Transverse colon (tissue), 4 donors: Measurements from ENCODE around the gene SYNE3. TPM values are rescaled to one million over a fixed set of nuclear protein-coding genes. Genes with fewer than 3 reads are reported as not detected.

ENCODE experiments used
- DNase-seq: peaks from one replicate; pipeline ENCODE4 v3.0.0-alpha.2; 2019
- H3K27ac ChIP-seq, 4 donors: fragments of 200-600 bp; sonication (generic); 2 replicates each; pipeline ENCODE4 v1.5.1; 2016 to 2018; ENCODE audit warnings: inconsistent platforms in 4 of 4
- H3K27me3 ChIP-seq: fragments of 200-600 bp; sonication (generic); 2 replicates; pipeline ENCODE4 v1.5.1; 2017; ENCODE audit warnings: inconsistent platforms
- H3K36me3 ChIP-seq, 4 donors: fragments of 200-600 bp; sonication (generic); 2 replicates each; pipeline ENCODE4 v1.5.1; 2017 to 2019; ENCODE audit warnings: inconsistent platforms in 4 of 4
- H3K4me1 ChIP-seq, 4 donors: fragments of 200-600 bp; sonication (generic); 2 replicates each; pipeline ENCODE4 v1.5.1; 2017 to 2020; ENCODE audit warnings: inconsistent platforms in 4 of 4
- H3K4me3 ChIP-seq, 4 donors: fragments of 200-600 bp; sonication (generic); 1 replicate in 1 of 4; 2 replicates in 3 of 4; pipeline versions ENCODE4 v1.5.1 to v1.6.1; 2017 to 2019; ENCODE audit warnings: inconsistent platforms in 4 of 4
- H3K9me3 ChIP-seq, 2 donors: fragments of 200-600 bp; sonication (generic); 2 replicates each; pipeline ENCODE4 v1.5.1; 2017 to 2019; ENCODE audit warnings: inconsistent platforms in 2 of 2
- EP300 ChIP-seq: sonication (generic); formaldehyde crosslinking; IDR thresholded peaks from one replicate; pipeline ENCODE4 v1.6.1; 2017; ENCODE audit warnings: antibody characterized with exemption, low read depth
- POLR2A ChIP-seq: fragments of 450-650 bp; IDR thresholded peaks from one replicate; pipeline ENCODE4 v1.6.1; 2016; ENCODE audit warnings: antibody characterized with exemption, mild to moderate bottlenecking, moderate library complexity
- POLR2AphosphoS5 ChIP-seq, 3 donors: sonication (generic); formaldehyde crosslinking; IDR thresholded peaks; one replicate each; pipeline ENCODE4 v1.6.1; 2016; ENCODE audit warnings: antibody characterized with exemption in 3 of 3
- WGBS, 2 donors: methylation state at CpG; one replicate each; pipeline ENCODE4 v1.1.5; 2018; ENCODE audit warnings: low coverage in 1 of 2; 5-methylcytosine and 5-hydroxymethylcytosine counted together
- in situ Hi-C, 4 donors: fragments of 200-750 bp; cut with MboI; loops; one replicate each; pipeline versions ENCODE4 v1.15.0 to v1.15.1; 2017; ENCODE audit warnings: low sequenced_read_pairs in 3 of 4, low pct_ligation_motif_present in 1 of 4, low pct_unique_long_range_greater_than_20kb in 1 of 4
- intact Hi-C: fragments of 100-400 bp; cut with DNase I; formaldehyde crosslinking; loops from one replicate; pipeline ENCODE4 v1.15.1; 2023; ENCODE audit warnings: low total_unique reads
- total RNA-seq, 4 donors: library from RNA; depleted of rRNA; stranded (reverse); fragments of >200 nt; gene quantifications; one replicate each; pipeline ENCODE4 v1.1.0, GENCODE V29; 2016
- TF ChIP-seq, protein P1 (sequence below), 5 experiments: fragments of 200-600 bp in 3 of 5; fragments of 450-650 bp in 2 of 5; sonication (generic) in 3 of 5; IDR thresholded peaks; 1 replicate in 2 of 5; 2 replicates in 3 of 5; pipeline ENCODE4 v1.5.1; 2016 to 2017; ENCODE audit warnings: antibody characterized with exemption in 5 of 5, inconsistent platforms in 3 of 5, mild to moderate bottlenecking in 2 of 5, moderate library complexity in 1 of 5

SYNE3 gene
- total RNA-seq, 4 donors from 2014 or later: 9.8 to 46.8 (median 13.9) TPM

DNA sequence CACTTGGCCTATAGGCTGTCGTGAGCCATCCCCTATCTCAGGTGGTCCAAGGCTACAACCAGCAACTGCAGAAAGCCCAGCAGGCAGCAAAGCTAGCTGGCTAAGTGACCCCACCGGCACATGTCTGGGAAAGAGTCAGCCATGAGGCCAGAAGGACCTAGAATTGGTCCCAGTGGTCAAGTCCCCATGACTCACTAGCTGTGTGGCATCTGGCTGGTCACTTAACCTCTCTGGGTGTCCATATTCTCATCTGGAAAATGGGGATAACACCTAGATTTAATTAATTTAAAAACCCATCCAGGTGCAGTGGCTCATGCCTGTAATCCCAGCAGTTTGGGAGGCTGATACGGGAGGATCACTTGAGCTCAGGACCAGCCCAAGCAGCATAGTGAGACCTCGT is 37.6 kb downstream of the SYNE3 start:
- in situ Hi-C loops (no loop called here), intact Hi-C loops (no loop called here)
- no peak for TF ChIP-seq POLR2AphosphoS5 (IDR thresholded peaks at IDR 0.05)
- TF ChIP-seq, protein P1, sequence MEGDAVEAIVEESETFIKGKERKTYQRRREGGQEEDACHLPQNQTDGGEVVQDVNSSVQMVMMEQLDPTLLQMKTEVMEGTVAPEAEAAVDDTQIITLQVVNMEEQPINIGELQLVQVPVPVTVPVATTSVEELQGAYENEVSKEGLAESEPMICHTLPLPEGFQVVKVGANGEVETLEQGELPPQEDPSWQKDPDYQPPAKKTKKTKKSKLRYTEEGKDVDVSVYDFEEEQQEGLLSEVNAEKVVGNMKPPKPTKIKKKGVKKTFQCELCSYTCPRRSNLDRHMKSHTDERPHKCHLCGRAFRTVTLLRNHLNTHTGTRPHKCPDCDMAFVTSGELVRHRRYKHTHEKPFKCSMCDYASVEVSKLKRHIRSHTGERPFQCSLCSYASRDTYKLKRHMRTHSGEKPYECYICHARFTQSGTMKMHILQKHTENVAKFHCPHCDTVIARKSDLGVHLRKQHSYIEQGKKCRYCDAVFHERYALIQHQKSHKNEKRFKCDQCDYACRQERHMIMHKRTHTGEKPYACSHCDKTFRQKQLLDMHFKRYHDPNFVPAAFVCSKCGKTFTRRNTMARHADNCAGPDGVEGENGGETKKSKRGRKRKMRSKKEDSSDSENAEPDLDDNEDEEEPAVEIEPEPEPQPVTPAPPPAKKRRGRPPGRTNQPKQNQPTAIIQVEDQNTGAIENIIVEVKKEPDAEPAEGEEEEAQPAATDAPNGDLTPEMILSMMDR (IDR thresholded peaks at IDR 0.05): no peak
- TF ChIP-seq EP300: no peak
- no peak for TF ChIP-seq POLR2A
- Histone ChIP-seq H3K27ac (no peak overlapping the region), H3K36me3 (peaks cover 0 to 14% (median 0%) of the 10 kb centered on the region in 4 donors), H3K9me3 (no peaks in the 10 kb centered on the region), H3K27me3 (no peaks in the 10 kb centered on the region), H3K4me1 (peaks cover 10 to 33% (median 16%) of the 10 kb centered on the region in 4 donors), H3K4me3 (no peak overlapping the region)
- 98% methylated on average over 4 of the region's 4 CpGs; no CpG with 5 or more reads in 1 of the 2 donors for WGBS, 2 donors
- DNase-seq: no peak

DNA sequence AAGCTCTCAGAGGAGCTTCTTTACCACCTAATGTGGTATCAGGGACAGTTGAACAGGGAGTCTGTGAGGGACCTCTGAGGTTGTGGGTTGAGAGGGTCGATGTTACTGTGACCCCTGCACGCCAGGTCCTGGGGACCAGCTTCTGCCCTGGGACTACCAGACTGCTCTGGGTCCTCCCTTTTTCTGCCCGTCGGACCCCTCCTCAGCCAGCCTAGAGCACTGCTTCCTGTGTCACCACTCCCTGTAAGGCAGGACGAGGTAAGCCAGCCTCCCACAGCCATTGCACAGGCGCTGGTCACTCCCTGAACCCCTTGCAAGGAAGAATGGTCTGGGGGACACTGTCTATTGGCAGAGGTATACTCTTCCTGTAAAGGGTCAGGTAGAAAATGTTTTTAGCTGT is 38.1 kb downstream of the SYNE3 start:
- no peak for DNase-seq
- Histone ChIP-seq H3K9me3 (no peaks in the 10 kb centered on the region), H3K4me3 (no peak overlapping the region), H3K27ac (no peak overlapping the region), H3K4me1 (peaks cover 6 to 28% (median 11%) of the 10 kb centered on the region in 4 donors), H3K27me3 (no peaks in the 10 kb centered on the region), H3K36me3 (peaks cover 0 to 14% (median 0%) of the 10 kb centered on the region in 4 donors)
- intact Hi-C loops (no loop called here), in situ Hi-C loops (no loop called here)
- TF ChIP-seq, protein P1 (IDR thresholded peaks at IDR 0.05): no peak
- TF ChIP-seq POLR2AphosphoS5 (IDR thresholded peaks at IDR 0.05) (no peak), EP300 (no peak), POLR2A (no peak)
- WGBS, 2 donors: 94% methylated on average over 6 of the region's 6 CpGs; no CpG with 5 or more reads in 1 of the 2 donors

DNA sequence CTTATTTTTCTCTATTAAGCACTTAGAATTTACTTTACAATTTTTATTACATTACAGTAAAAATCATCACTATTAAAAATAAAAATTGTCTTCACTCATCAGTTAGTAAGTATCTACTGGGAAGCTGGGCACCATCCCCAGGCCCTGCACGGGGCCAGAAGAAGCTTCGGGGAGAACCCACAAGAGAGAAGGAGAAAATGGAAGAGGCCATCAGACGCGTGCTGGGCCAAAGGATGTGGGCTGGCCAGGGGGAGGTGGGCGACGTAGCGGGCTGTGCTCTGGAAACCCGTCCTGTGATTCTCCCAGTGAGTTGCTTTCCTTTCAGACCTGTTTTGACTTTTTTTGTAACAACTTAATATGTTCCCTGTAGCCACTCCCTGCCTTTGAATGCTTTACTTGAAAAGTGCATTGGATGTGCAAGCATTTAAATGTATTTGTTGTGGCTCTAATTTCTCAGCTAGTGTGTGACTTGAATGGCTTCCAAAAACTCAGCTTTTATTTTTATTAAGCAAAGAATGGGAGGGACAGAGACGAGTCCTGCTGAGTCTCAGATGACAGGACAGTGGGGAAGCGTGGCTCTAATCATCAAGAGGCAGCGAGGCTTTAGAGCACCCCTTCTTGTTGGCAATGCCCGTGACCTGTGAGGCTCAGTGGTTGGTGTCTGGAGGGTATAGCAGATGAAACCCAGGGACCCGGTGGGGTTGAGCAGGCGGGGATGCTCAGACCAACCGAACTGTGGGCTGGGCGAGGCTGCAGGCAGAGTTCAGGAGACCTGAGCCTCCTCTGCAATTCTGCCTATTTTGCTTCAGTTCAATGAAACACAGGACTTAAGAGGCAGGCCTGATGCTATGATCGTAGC is 38.8 kb downstream of the SYNE3 start:
- peaks cover 0 to 14% (median 0%) of the 10 kb centered on the region in 4 donors for H3K36me3 ChIP-seq
- H3K27me3 ChIP-seq: no peaks in the 10 kb centered on the region
- intact Hi-C loops (no loop called here), in situ Hi-C loops (no loop called here)
- WGBS, 2 donors: 80 to 82% methylated on average over 1 to 17 of the region's 17 CpGs
- H3K9me3 ChIP-seq: no peaks in the 10 kb centered on the region
- no peak overlapping the region for H3K27ac ChIP-seq
- no peak overlapping the region for H3K4me3 ChIP-seq
- peaks cover 0 to 21% (median 5%) of the 10 kb centered on the region in 4 donors for H3K4me1 ChIP-seq
- DNase-seq: no peak
- TF ChIP-seq EP300 (no peak), POLR2AphosphoS5 (IDR thresholded peaks at IDR 0.05) (no peak), POLR2A (no peak)
- TF ChIP-seq, protein P1 (IDR thresholded peaks at IDR 0.05): no peak

DNA sequence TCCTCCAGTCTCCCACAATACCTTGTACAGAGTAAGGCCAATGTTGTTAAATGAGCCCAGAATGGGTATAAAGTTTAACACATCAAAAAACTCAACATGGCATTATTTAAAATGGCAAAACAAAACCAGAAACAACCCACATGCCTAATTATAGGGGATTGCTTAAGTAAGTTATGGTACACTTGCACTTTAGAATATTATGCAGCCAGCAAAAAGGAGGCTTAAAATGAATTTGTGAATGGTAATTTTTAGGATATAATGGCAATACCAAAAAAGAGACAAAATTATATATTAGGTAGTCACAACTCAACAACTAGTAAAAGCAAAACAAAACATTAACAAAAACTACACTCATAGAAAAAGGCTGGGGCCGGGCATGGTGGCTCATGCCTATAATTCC is 39.7 kb downstream of the SYNE3 start:
- DNase-seq: no peak
- Histone ChIP-seq H3K4me3 (no peak overlapping the region), H3K9me3 (no peaks in the 10 kb centered on the region), H3K4me1 (peaks cover 0 to 21% (median 5%) of the 10 kb centered on the region in 4 donors), H3K27ac (no peak overlapping the region), H3K27me3 (no peaks in the 10 kb centered on the region), H3K36me3 (peaks cover 0 to 14% (median 0%) of the 10 kb centered on the region in 4 donors)
- WGBS, 2 donors: 100% methylated on average over 1 of the region's 1 CpG
- TF ChIP-seq, protein P1 (IDR thresholded peaks at IDR 0.05): no peak
- TF ChIP-seq EP300: no peak
- no peak for TF ChIP-seq POLR2AphosphoS5 (IDR thresholded peaks at IDR 0.05)
- no peak for TF ChIP-seq POLR2A
- intact Hi-C loops: no loop called here
- in situ Hi-C loops: no loop called here
